Testis (tissue), 3 donors: ENCODE measurements around the gene FAM210B. TPM values are rescaled to one million over a fixed set of nuclear protein-coding genes. Genes with fewer than 3 reads are reported as not detected.

ENCODE experiments used
- DNase-seq: peaks from one replicate; pipeline ENCODE4 v3.0.0-alpha.2; 2019
- H3K27ac ChIP-seq, 2 donors: fragments of 200-600 bp; sonication (generic); one replicate each; pipeline ENCODE4 v1.5.1; 2019
- H3K27me3 ChIP-seq: fragments of 200-600 bp; sonication (generic); one replicate; pipeline ENCODE4 v1.5.1; 2019
- H3K36me3 ChIP-seq: fragments of 200-600 bp; sonication (generic); one replicate; pipeline ENCODE4 v1.5.1; 2017; ENCODE audit warnings: low read depth; ENCODE audit errors: missing control alignments
- H3K4me1 ChIP-seq: fragments of 200-600 bp; sonication (generic); one replicate; pipeline ENCODE4 v1.5.1; 2019
- H3K4me3 ChIP-seq, 2 donors: fragments of 200-600 bp; sonication (generic); one replicate each; pipeline ENCODE4 v1.5.1; 2017 to 2019
- H3K9me3 ChIP-seq: fragments of 200-600 bp; sonication (generic); one replicate; pipeline ENCODE4 v1.5.1; 2017
- CTCF ChIP-seq, 3 experiments: fragments of 450-650 bp in 2 of 3; fragments of 200-600 bp in 1 of 3; sonication (generic) in 1 of 3; IDR thresholded peaks; one replicate each; pipeline ENCODE4 v1.5.1; 2016 to 2019; ENCODE audit warnings: antibody characterized with exemption in 3 of 3, mild to moderate bottlenecking in 2 of 3, moderate library complexity in 1 of 3
- POLR2A ChIP-seq: fragments of 450-650 bp; IDR thresholded peaks from one replicate; pipeline ENCODE4 v1.6.1; 2017; ENCODE audit warnings: antibody characterized with exemption, mild to moderate bottlenecking, moderate library complexity
- WGBS, 2 donors: methylation state at CpG; one replicate each; pipeline ENCODE4 v1.1.5; 2018; 5-methylcytosine and 5-hydroxymethylcytosine counted together
- intact Hi-C: fragments of 100-400 bp; cut with DNase I; formaldehyde crosslinking; loops from one replicate; pipeline ENCODE4 v1.15.1; 2023; ENCODE audit warnings: low total_unique reads
- polyA plus RNA-seq: library from polyadenylated mRNA; stranded (reverse); fragments of 350-450 nt; fragmentation: Illumina TruSeq; extraction: RNeasy Lipid Tissue Mini Kit (QIAGEN cat#74804); gene quantifications from one replicate; pipeline ENCODE4 v1.2.3, GENCODE V29; 2014; ENCODE audit warnings: low read depth, low replicate concordance; ENCODE audit not compliant: insufficient read depth
- total RNA-seq, 2 donors: library from RNA; depleted of rRNA; stranded (reverse); fragments of >200 nt; gene quantifications; one replicate each; pipeline ENCODE4 v1.2.3, GENCODE V29; 2016

The FAM210B gene
- total and polyA plus RNA-seq, 3 donors from 2014 or later: 26.7 to 33.9 (median 29.5) TPM

DNA sequence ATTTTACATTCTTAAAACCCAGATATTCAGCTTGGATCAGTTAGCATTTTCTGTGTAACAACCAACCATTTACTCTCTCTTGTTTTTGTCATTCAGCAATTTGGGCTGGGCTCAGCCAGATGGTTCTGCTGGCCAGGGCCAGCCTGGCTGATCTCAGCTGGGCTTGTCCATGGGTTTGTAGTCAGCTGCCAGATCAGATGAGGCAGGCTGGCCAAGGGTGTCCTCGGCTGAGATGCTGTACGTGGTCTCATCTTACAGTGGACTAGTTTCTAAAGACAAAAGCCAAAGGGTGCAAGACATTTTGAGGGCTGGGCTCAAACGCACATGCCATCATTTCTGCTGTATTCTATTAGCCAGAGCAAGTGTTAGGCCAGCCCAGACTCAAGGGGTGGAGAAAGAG, 16.0 kb upstream of the FAM210B start:
- intact Hi-C loops: no loop called here
- no peaks in the 10 kb centered on the region for H3K4me1 ChIP-seq
- 81 to 84% methylated on average over 3 of the region's 3 CpGs for WGBS, 2 donors
- H3K9me3 ChIP-seq: no peaks in the 10 kb centered on the region
- TF ChIP-seq POLR2A (no peak), CTCF (IDR thresholded peaks at IDR 0.05) (no peak)
- no peak overlapping the region for H3K27ac ChIP-seq
- H3K4me3 ChIP-seq: no peak overlapping the region
- no peak for DNase-seq
- H3K36me3 ChIP-seq: no peaks in the 10 kb centered on the region
- no peaks in the 10 kb centered on the region for H3K27me3 ChIP-seq

DNA sequence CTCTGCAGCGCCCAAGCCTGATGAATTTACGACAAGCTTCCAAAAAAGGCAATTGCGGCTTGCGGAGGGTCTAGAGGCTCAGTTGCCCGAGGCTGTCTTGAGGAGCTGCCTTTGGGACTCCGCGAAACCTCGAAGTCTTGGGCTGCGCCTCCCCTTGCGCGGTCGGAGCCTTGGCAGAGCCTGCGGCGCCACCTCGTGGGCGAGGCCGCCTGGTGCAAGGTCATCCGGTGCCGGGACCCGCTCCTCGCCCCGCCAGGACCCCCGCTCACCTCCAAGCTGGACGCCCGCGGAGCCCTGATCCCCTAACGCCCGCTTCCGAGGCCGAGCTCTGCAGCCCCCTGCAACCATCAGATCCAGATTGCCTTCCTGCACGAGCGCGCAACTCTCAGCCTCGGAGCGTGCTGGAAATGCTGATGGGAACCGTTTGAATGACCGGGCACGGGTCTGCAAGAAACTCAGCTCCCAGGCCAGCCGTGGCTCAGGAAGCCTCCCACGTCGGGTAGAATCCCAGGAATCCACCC, 14.9 kb upstream of the FAM210B start:
- Histone ChIP-seq H3K4me3 (peak overlapping the region; percentile 7 to 12), H3K36me3 (no peaks in the 10 kb centered on the region), H3K4me1 (no peaks in the 10 kb centered on the region), H3K27me3 (no peaks in the 10 kb centered on the region), H3K27ac (no peak overlapping the region), H3K9me3 (no peaks in the 10 kb centered on the region)
- 1 to 3% methylated on average over 19 to 41 of the region's 41 CpGs for WGBS, 2 donors
- peak; percentile 77 for DNase-seq
- peak; percentile 44 to 71 (median 69) for TF ChIP-seq CTCF (IDR thresholded peaks at IDR 0.05)
- no peak for TF ChIP-seq POLR2A
- intact Hi-C loops: no loop called here

DNA sequence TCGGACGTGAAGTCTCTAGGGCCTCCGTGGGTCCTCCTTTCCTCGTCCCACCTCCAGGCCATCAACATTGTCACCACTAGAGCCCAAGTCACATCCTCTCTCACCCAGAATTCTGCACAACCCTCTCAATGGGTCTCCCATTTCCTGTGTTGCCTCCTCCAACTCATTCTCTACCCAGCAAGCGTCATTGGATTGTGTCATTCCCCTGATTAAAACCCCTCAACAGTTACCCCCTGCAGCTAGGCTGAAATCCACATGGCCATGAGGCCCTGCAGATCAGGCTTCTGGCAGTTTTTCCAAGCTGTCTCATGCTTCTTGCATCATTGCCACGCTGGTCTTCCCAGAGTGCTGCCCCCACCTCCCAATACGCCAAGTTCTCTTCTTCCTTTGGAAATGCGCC, 12.9 kb upstream of the FAM210B start:
- H3K9me3 ChIP-seq: no peaks in the 10 kb centered on the region
- no peak for DNase-seq
- H3K36me3 ChIP-seq: no peaks in the 10 kb centered on the region
- H3K4me3 ChIP-seq: no peak overlapping the region
- TF ChIP-seq CTCF (IDR thresholded peaks at IDR 0.05) (no peak), POLR2A (no peak)
- intact Hi-C loops: no loop called here
- H3K4me1 ChIP-seq: no peaks in the 10 kb centered on the region
- WGBS, 2 donors: 93% methylated on average over 8 of the region's 8 CpGs
- no peaks in the 10 kb centered on the region for H3K27me3 ChIP-seq
- H3K27ac ChIP-seq: no peak overlapping the region

DNA sequence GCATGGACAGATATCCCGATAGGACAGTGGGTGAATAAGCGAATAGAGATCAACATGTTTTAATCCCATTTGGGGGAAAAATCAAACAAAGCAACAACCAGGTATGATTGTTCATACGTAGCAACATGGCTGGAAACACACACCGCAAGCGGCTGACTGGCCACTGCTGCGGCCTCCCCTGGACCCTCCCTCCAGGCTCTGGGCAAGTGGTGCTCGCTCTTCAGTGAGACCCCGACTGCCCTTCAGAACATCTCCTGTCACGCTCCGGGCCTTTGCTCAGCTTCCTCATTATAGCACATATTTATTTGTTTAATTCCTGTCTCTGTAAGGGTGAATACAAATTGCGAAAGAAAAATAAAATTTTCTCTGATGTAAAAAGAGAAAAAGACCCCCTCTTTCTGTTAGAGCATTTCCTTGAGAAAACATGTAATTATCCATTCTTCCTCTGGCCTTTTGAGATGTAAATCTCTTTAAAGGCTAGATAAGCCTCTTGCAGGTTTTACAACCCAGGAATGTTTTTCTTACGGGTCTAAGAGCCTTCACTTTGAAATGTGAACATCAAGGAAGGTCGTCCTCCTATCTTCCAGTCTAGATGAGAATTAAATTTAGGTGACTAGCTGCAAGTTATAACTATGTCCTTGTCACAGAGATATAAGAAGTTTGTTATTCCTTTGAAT, 11.0 kb upstream of the FAM210B start:
- WGBS, 2 donors: 64 to 79% methylated on average over 13 of the region's 13 CpGs
- intact Hi-C loops: no loop called here
- H3K27ac ChIP-seq: no peak overlapping the region
- no peak for DNase-seq
- H3K27me3 ChIP-seq: no peaks in the 10 kb centered on the region
- H3K4me3 ChIP-seq: no peak overlapping the region
- no peaks in the 10 kb centered on the region for H3K9me3 ChIP-seq
- H3K4me1 ChIP-seq: no peaks in the 10 kb centered on the region
- TF ChIP-seq POLR2A: no peak
- H3K36me3 ChIP-seq: no peaks in the 10 kb centered on the region

GRCh38 chr20:56348305-56348693, 10.5 kb upstream of the FAM210B start:
- DNase-seq: no peak
- WGBS, 2 donors: 22 to 29% methylated on average over 5 of the region's 5 CpGs
- Histone ChIP-seq H3K27me3 (no peaks in the 10 kb centered on the region), H3K9me3 (no peaks in the 10 kb centered on the region), H3K4me3 (no peak overlapping the region), H3K4me1 (no peaks in the 10 kb centered on the region), H3K36me3 (no peaks in the 10 kb centered on the region), H3K27ac (no peak overlapping the region)
- no peak for TF ChIP-seq POLR2A
- no peak for TF ChIP-seq CTCF (IDR thresholded peaks at IDR 0.05)
- intact Hi-C loops: no loop called here
